ENCODE measurements around the gene TFF1.

TFF1 gene

GRCh38 chr21:42362198-42362597, 4.1 kb downstream of the TFF1 start:
- no peak for DNase-seq (ENCODE audit: low read depth)

GRCh38 chr21:42361286-42361685, 5.0 kb downstream of the TFF1 start:
- DNase-seq (ENCODE audit: low read depth) = no peak

GRCh38 chr21:42360317-42360716, 6.0 kb downstream of the TFF1 start:
- no peak for DNase-seq (ENCODE audit: low read depth)

GRCh38 chr21:42358937-42359336, 7.4 kb downstream of the TFF1 start:
- no peak for DNase-seq (ENCODE audit: low read depth)

- no peak for DNase-seq (ENCODE audit: low read depth)
Observed at GRCh38 chr21:42358261-42358660, 8.1 kb downstream of the TFF1 start.

GRCh38 chr21:42357307-42357706, 9.0 kb downstream of the TFF1 start:
- DNase-seq (ENCODE audit: low read depth) = no peak

GRCh38 chr21:42356650-42357049, 9.7 kb downstream of the TFF1 start:
- DNase-seq (ENCODE audit: low read depth) = no peak

- no peak for DNase-seq (ENCODE audit: low read depth)
Observed at GRCh38 chr21:42356046-42356445, 10.3 kb downstream of the TFF1 start.

- no peak for DNase-seq (ENCODE audit: low read depth)
Observed at GRCh38 chr21:42353623-42354022, 12.7 kb downstream of the TFF1 start.

- DNase-seq (ENCODE audit: low read depth) = no peak
Observed at GRCh38 chr21:42352441-42353095, 13.8 kb downstream of the TFF1 start.

GRCh38 chr21:42351626-42352440, 14.5 kb downstream of the TFF1 start:
- DNase-seq (ENCODE audit: low read depth) = no peak

GRCh38 chr21:42350927-42351426, 15.4 kb downstream of the TFF1 start, which contains the start of gene TFF2:
Gene TFF2, minus strand, starts transcription at chr21:42350994. Its CDS starts 37 bp downstream, at chr21:42350957.
- DNase-seq (ENCODE audit: low read depth) = no peak

GRCh38 chr21:42350318-42350910, 15.9 kb downstream of the TFF1 start:
- no peak for DNase-seq (ENCODE audit: low read depth)

- no peak for DNase-seq (ENCODE audit: low read depth)
Observed at GRCh38 chr21:42349420-42350317, 16.7 kb downstream of the TFF1 start.

- no peak for DNase-seq (ENCODE audit: low read depth)
Observed at GRCh38 chr21:42348762-42349161, 17.6 kb downstream of the TFF1 start.

- no peak for DNase-seq (ENCODE audit: low read depth)
Observed at GRCh38 chr21:42347601-42348327, 18.6 kb downstream of the TFF1 start.

- DNase-seq (ENCODE audit: low read depth) = no peak
Observed at GRCh38 chr21:42346866-42347600, 19.3 kb downstream of the TFF1 start.

GRCh38 chr21:42346441-42346840, 19.9 kb downstream of the TFF1 start:
- DNase-seq (ENCODE audit: low read depth) = no peak

GRCh38 chr21:42344631-42345030, 21.7 kb downstream of the TFF1 start:
- DNase-seq (ENCODE audit: low read depth) = no peak

GRCh38 chr21:42343963-42344510, 22.3 kb downstream of the TFF1 start:
- DNase-seq (ENCODE audit: low read depth) = no peak
